Hepatocyte (in vitro differentiated cells): Measurements from ENCODE around the gene SVIL.

Source experiments
- EZH2 ChIP-seq: fragments of 200-600 bp; sonication (generic); IDR thresholded peaks from 2 replicates; pipeline ENCODE4 v1.6.1; 2016; ENCODE audit warnings: antibody characterized with exemption, mild to moderate bottlenecking, borderline replicate concordance
- EZH2phosphoT487 ChIP-seq: fragments of 200-600 bp; sonication (generic); IDR thresholded peaks from one replicate; pipeline ENCODE4 v1.6.1; 2018; ENCODE audit warnings: antibody characterized with exemption, mild to moderate bottlenecking, low read depth, moderate library complexity; ENCODE audit not compliant: unreplicated experiment, severe bottlenecking
- TF ChIP-seq, protein P1 (sequence below): fragments of 200-600 bp; sonication (generic); IDR thresholded peaks from 2 replicates; pipeline ENCODE4 v1.5.1; 2016; ENCODE audit warnings: antibody characterized with exemption, mild to moderate bottlenecking; ENCODE audit not compliant: poor library complexity

DNA sequence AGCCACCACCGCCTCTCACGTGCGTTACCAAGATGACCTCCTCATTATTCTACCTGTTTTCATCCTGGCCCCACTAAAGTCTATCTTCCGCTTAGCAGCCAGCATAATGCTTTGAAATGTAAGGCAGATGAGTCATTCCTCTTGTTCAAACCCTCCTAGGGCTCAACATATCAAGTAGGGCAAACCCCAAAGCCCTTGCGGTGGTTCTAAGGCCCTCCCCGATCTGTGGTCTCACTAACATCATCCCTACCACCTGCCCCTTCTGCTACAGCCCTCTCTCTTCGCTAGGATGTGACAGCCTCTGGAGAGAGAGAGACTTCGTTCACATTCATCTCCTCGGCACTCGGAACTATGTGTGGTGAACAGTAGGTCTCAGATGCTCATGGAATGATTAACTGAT, 94.8 kb downstream of the SVIL start:
- TF ChIP-seq, protein P1, sequence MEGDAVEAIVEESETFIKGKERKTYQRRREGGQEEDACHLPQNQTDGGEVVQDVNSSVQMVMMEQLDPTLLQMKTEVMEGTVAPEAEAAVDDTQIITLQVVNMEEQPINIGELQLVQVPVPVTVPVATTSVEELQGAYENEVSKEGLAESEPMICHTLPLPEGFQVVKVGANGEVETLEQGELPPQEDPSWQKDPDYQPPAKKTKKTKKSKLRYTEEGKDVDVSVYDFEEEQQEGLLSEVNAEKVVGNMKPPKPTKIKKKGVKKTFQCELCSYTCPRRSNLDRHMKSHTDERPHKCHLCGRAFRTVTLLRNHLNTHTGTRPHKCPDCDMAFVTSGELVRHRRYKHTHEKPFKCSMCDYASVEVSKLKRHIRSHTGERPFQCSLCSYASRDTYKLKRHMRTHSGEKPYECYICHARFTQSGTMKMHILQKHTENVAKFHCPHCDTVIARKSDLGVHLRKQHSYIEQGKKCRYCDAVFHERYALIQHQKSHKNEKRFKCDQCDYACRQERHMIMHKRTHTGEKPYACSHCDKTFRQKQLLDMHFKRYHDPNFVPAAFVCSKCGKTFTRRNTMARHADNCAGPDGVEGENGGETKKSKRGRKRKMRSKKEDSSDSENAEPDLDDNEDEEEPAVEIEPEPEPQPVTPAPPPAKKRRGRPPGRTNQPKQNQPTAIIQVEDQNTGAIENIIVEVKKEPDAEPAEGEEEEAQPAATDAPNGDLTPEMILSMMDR = no peak
- TF ChIP-seq EZH2phosphoT487 (no peak), EZH2 (no peak)
